Bronchial epithelial cell (primary cell): ENCODE data around the gene LAIR1. TPM values are rescaled to one million over a fixed set of nuclear protein-coding genes. Genes with fewer than 3 reads are reported as not detected.
"Not testable (repeated sequence)": the region's sequence is repeated elsewhere in the genome, so short reads cannot be mapped to it uniquely, and the experiment has no call there.

Source experiments
- DNase-seq: peaks from one replicate; pipeline ENCODE4 v3.0.0-alpha.2; 2010; ENCODE audit warnings: low read depth
- FAIRE-seq: peaks from 2 replicates; lab custom pipeline; 2011; peaks lifted over from hg19 to GRCh38; lab: Jason Lieb, UNC
- H3K27me3 ChIP-seq: 2 replicates; pipeline ENCODE4 v1.5.1; 2011; ENCODE audit warnings: low read length; ENCODE audit not compliant: control insufficient read depth, insufficient read depth
- H3K36me3 ChIP-seq: 2 replicates; pipeline ENCODE4 v1.5.1; 2011; ENCODE audit warnings: low read length; ENCODE audit not compliant: control insufficient read depth, insufficient read depth
- H3K4me3 ChIP-seq: 2 replicates; pipeline ENCODE4 v1.5.1; 2011; ENCODE audit warnings: mild to moderate bottlenecking, low read depth, low read length, control low read depth
- total RNA-seq: library from RNA; depleted of rRNA; stranded (reverse); fragments of >200 nt; gene quantifications from 2 replicates; pipeline ENCODE4 v1.2.1, GENCODE V29; 2014
- TF ChIP-seq, protein P1 (sequence below): IDR thresholded peaks from 2 replicates; pipeline ENCODE4 v1.5.1; 2011; ENCODE audit warnings: mild to moderate bottlenecking, moderate library complexity, low read length, control low read depth, inconsistent platforms; ENCODE audit not compliant: insufficient read depth, severe bottlenecking

LAIR1 gene
- total RNA-seq, 1 donor from 2014 or later = not detected

DNA sequence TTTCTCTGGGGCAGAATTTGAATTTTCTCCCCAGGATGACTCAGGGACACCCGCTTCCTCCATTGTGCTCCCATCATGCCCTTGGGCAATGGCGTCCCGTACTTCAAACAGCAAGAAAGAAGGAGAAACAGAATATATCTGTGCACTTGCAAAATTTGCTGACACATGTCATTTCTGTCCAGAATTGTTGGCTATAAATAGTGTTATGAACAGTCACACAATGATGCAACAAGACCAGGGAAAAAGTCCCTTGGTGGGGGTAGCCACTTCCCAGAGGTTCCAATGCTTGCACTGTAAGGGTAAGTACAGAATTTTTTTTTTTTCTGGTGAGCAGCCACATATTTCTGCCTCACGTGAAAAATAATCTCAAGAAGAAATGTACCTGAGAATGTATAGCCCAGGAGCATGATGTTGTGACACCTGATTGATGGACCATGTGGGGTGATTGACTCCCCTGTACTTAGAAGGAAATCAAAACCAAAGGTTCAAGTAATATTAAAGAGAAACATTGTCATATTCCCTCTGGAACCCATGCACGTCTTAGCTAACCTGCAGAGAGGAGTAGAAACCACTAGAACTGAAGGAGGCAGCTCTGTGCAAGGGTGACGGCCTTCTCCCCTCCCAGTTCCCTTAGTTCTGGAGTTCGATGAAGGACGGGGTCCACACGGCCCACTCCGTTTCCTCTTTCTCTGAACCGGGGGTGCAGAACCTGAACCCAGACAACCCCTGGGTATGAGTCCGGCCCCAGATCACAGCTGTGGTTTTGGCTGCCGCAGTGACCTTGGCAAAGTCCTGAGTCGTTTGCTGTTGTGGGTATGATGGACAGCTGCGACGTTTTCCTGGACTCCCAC lies 9.3 kb upstream of the LAIR1 start:
- TF ChIP-seq, protein P1, sequence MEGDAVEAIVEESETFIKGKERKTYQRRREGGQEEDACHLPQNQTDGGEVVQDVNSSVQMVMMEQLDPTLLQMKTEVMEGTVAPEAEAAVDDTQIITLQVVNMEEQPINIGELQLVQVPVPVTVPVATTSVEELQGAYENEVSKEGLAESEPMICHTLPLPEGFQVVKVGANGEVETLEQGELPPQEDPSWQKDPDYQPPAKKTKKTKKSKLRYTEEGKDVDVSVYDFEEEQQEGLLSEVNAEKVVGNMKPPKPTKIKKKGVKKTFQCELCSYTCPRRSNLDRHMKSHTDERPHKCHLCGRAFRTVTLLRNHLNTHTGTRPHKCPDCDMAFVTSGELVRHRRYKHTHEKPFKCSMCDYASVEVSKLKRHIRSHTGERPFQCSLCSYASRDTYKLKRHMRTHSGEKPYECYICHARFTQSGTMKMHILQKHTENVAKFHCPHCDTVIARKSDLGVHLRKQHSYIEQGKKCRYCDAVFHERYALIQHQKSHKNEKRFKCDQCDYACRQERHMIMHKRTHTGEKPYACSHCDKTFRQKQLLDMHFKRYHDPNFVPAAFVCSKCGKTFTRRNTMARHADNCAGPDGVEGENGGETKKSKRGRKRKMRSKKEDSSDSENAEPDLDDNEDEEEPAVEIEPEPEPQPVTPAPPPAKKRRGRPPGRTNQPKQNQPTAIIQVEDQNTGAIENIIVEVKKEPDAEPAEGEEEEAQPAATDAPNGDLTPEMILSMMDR = no peak
- DNase-seq = no peak
- no peaks in the 10 kb centered on the region for H3K27me3 ChIP-seq

DNA sequence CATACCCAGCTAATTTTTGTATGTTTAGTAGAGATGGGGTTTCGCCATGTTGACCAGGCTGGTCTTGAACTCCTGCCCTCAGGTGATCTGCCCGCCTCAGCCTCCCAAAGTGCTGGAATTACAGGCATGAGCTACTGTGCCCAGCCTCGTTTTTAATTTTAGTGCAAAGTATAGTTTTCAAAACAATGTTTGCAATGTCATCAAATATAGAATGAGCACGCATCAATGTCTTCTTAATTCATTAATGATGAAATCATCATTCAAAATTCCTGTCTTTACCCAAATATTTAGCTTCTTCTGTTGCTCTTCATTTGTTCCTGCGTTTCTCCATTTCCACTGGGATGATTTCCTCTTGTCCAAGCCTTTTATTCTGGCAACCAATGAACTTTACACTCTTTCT lies 6.7 kb upstream of the LAIR1 start:
- H3K27me3 ChIP-seq, FAIRE-seq, DNase-seq: not testable (repeated sequence)

More for the DNA sequence above, 9.3 kb upstream of the LAIR1 start:
- no peaks in the 10 kb centered on the region for H3K36me3 ChIP-seq
- H3K4me3 ChIP-seq = no peak overlapping the region
- no peak for FAIRE-seq

DNA sequence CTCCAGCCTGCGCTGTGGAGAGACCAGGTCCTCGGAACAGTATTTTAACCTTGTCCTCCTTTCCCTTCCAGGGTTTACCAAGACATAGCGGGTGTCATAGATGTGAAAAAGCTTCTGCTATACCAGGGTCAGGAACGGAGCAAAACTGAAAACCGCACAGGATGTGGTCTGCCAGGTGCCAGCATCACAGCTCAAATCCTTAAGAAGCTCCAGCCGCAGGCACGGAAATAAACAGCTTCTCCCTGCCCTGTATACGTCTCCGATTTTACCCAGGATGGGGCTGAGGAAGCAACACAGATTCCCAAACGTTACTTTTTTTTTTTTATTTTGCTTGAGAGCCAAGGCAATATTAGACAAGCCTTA lies 5.7 kb upstream of the LAIR1 start:
- not testable (repeated sequence) for DNase-seq, H3K36me3 ChIP-seq, H3K27me3 ChIP-seq, FAIRE-seq, H3K4me3 ChIP-seq

More for the DNA sequence above, 6.7 kb upstream of the LAIR1 start:
- H3K4me3 ChIP-seq, H3K36me3 ChIP-seq: not testable (repeated sequence)

DNA sequence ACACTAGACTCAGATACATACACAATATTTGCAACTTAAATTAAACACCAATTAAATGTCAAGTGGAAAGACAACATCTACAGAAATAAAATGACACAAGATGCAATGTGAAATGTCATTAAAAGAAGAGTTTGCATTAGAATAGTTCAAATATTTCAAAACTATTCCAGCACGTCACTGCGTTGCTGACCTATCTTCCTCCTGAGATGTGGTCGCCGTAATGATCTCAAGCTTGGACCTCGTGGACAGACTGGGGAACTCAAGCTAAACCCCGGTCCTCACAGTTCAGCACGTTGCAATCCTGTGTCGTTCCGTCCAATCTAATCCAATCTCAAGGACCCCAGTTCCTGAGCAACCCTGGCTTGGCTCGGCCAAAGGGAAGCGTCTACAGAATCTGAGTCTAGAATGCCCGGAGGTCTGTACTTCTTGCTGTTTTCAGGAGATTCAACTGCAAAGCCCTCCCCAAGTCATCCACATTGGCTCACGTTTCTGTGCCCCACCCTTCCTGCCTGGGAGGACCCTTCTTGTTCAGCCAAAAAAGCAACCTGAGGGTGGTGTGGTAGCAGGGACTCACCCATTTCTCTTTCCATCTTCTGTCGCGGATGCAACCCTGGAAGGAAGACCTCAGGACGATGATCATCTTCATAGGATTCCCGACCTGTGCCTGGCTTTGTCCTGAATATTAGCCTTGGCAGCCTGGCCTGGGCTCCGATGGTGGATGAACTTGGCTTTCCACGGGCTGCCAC lies 5.1 kb upstream of the LAIR1 start:
- not testable (repeated sequence) for FAIRE-seq, DNase-seq, H3K36me3 ChIP-seq, H3K4me3 ChIP-seq, H3K27me3 ChIP-seq

DNA sequence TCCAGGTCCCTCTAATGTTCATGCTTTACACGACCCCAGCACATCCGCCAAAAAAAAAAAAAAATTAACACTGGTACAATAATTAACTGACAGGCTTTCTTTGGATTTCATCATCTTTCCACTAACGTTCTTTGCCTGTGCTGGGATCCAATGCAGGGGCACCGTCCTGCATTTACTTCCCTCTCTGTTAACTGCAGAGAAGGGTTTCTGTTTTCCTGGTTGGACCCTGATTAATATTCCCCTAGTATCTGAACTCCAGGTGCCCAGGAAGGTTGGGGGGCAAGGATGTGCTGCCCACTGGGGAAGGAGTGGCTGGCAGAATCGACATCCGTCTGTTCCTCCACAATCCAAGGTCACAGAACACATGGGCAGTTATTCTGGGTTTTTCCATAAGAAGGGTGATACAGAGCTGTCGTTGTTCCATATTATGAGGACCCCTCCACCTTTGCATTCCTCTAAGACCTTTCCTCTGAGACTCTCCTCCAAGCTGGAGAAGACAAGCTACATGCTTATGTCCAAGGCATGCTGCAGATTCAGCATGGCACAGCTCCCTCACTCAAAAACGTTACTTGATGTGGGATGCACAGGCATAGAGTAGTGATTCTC lies 4.5 kb upstream of the LAIR1 start:
- TF ChIP-seq, protein P1 = no peak
- H3K4me3 ChIP-seq = no peak overlapping the region

DNA sequence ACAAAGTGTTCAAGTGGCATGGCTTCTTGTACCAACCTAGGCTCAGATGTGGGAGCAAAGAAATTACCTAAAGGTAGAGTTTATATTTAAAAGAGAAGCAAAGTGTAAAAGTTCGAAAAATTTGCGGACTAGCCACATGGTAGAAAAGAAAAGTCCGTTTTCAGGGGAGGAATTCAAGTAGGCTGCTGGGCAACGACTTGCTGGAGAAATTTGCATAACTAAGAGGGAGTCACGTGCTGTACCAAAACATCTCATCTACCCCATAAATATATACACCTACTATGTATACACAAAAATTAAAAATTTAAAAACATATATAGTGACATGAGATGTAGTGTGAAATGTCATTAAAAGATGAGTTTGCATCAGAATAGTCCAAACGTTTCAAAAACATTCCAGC lies 2.1 kb upstream of the LAIR1 start:
- DNase-seq = no peak
- no peaks in the 10 kb centered on the region for H3K27me3 ChIP-seq

More for the DNA sequence above, 4.5 kb upstream of the LAIR1 start:
- DNase-seq (no peak), FAIRE-seq (no peak)
- no peaks in the 10 kb centered on the region for H3K27me3 ChIP-seq
- H3K36me3 ChIP-seq = no peaks in the 10 kb centered on the region

DNA sequence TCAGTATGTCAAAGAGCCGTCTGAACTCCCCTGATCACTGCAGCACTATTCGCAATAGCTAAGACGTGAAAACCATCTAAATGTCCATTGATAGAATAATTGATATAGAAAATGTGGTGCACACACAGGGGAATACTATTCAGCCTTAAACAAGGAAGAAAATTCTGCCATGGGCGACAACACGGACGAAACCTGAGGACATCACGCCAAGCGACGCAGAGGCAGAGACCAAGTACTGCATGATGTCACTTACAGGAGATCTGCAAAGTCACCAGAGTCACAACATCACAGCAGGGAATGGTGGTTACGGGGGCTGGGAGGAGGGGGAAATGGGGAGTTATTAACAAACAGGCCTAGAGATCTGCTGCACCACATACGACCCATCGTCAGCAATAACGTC lies 1.1 kb upstream of the LAIR1 start:
- not testable (repeated sequence) for DNase-seq, H3K36me3 ChIP-seq, H3K4me3 ChIP-seq, H3K27me3 ChIP-seq
- FAIRE-seq = peak; percentile 50

More for the DNA sequence above, 2.1 kb upstream of the LAIR1 start:
- FAIRE-seq = no peak
- TF ChIP-seq, protein P1 = no peak
- Histone ChIP-seq H3K4me3 (no peak overlapping the region), H3K36me3 (no peaks in the 10 kb centered on the region)

DNA sequence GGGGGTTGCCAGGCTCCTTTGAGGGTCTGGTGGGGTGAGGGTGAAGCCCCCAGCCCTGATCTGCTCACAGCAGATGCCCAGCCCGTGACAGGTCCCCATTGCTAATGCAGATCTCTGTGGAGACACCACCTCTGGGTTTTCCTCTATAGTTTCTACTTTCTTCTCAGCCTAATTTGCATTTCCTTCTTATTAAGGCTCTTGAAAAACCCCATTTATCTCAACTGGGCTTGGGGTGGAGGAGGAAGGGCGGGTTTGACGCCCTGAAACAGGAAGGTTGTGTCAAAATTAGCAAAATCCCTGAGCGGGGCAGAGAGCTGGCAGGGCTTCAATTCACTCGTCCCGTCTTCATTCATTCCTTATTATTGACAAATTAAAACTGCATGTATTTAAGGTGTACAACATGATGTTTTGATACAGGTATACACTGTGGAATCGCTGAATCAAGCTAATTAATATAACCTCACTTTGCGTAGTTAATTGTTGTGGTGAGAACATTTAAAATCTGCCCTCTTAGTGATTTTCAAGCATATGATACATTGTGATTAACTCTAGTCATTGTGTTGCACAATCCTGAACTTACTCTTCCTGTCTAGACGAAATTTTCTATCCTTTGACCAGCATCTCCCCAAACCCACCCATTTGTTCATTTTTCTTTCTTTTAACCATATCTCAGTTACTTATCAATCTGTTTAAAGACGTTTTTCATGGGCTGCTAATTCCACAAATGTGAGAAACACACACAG lies 2.9 kb downstream of the LAIR1 start:
- not testable (repeated sequence) for DNase-seq, H3K4me3 ChIP-seq, H3K36me3 ChIP-seq, H3K27me3 ChIP-seq
- peak; percentile 40 for FAIRE-seq

DNA sequence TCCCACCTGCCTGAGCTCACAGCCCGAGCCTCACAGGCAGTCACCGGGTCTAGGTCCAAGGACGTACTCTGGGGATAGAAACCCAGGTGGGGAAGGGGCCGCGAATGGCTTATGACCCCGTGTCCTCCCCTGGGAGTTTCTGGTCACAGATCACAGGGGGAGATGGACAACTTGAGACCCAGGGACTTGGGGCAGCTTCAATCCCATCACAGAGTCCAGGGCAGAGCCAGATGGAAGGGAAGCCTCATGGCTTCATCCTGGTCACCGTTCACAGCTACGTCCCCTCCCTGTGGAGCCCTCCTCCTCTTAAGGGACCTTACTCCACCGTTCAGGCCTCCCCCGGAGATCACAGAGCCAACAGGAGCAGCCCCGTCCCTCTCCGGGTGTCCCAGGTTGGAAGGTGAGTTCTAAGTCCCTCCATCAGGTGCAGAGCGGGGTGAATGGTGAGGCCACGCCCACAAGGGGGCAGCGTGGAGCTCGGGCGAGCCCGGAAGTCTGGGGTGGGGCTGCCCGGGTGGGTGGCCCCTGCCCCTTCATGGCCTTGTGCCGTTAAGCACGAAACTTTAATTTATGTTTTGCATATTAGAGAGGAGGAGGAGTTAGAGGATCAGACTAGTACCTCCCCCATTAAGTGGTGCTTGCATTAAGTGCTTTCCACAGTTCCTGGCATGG lies 5.4 kb downstream of the LAIR1 start:
- H3K36me3 ChIP-seq, H3K4me3 ChIP-seq, H3K27me3 ChIP-seq, DNase-seq: not testable (repeated sequence)
- FAIRE-seq = peak; percentile 98
